Left hindlimb (tissue), 1 donor: ENCODE data around the gene RFX5.

Experiments
- DNase-seq: peaks from one replicate; pipeline ENCODE4 v3.0.0-alpha.2; 2018

The RFX5 gene

DNA sequence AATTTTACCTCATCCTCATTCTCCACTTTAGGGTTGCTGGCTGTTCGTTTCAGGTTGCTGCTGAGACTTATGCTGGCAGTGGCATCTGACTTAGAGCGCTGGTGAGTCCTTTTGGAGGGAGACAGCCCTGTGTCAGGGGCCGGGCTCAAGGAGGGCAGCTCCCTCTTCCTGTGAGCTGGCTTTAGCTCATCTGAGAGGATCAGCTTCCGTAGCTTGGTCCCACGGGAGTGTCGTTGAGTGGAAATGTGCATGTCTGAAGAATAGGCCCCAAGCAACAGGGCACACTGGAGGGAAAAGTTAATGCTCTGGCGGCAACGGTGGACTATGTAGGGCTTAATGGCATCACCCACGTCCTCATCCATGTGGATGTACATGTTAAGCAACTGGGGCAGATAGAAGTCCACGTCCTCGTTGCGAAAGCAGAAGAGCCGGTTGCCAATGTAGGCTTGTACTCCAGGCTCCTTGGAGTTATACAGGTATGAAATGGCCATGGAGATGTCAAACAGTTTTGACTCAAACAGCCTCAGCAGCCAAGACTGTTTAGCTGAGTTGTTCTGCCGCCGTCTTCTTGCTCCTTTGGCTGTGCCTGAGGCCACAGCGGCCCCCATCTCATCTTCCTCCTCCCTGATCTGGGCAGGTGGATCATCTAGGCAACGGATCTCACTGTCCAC, 31.4 kb downstream of the RFX5 start:
- no peak for DNase-seq

DNA sequence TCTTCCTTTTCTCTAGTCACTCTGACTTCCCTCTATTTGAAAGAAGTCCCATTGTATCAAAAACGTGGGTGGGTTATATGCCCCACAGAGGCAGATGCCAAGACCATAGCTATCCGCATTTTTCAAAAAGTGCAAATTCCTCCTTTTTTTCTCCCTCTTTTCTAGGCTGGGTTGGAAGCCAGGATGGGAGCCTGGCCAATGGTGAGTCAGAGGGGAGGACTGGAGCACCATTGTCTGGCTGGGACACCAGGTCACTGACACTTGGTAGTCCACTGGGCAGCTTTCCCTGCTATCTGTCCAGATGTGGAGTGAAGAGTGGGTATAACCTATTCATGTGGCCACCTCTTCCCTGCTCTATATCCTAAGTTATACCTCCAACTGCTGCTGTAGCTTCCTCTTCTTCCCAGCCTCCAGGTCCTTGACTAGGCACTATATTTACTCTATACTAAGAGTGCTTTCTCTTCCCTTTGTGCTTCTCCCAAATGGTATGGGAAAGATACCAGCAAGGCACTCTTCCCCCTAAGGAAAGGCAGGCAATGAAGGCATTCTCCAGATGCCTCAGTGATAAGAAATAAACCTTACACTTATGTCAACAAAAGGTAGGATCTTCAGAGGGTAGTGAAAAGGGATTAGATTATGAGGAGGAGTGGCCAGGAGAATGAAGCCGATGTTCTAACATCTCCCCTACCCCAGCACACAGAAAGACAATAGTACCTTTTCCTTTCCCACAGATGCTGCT, 32.7 kb downstream of the RFX5 start:
- DNase-seq = peak; percentile 45

DNA sequence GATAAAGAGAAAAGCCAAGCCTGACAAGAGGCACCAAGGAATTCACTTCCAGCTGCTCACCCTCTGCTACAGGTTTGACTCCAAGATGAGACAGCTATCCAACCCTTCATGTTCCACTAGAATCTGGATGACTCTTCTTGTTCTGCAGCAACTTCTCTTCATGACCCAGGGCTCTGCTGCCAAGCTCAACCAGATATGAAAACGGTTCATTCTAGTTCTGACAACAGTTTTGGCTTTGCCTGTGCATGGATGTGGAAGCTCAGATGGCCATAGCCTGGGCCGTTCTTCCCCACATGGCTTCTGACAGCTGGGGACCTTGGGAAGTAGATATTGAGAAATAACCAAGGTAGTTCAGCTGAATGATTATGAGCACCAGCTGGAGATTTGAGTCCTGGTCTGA, 33.6 kb downstream of the RFX5 start:
- no peak for DNase-seq

DNA sequence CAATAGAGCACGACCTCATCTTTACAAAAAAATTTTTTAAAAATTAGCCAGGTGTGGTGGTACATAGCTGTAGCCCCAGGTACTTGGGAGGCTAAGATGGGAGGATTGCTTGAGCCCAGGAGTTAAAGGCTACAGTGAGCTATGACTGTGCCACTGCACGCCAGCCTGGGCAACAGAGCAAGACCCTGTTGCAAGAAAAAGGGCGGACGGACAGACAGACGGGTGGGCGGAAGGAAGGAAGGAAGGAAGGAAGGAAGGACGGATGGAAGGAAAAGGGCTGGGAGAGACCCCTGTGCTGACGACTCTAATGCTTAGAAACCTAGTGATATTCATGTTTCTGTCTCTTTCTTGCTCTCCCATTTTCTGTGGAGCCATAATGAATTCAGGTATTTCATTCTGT, 34.2 kb downstream of the RFX5 start:
- DNase-seq = no peak

DNA sequence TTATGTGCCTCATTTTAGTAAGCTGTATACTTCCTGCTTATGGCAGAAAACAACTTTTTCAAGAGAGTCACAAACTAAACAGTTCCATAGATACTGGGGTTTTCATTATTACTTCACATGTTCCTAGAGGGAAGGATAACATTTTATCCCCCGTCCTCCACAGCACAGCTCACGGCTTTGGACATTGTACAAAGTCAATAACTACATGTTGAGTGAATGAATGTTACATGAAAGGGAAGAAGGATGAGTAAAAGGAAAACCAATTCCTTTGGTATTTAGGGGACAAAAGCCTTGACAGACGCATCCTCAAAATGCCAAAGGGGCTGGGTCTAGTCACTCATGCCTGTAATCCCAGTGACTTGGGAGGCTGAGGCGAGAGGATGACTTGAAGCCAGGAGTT, 34.6 kb downstream of the RFX5 start:
- DNase-seq = no peak

DNA sequence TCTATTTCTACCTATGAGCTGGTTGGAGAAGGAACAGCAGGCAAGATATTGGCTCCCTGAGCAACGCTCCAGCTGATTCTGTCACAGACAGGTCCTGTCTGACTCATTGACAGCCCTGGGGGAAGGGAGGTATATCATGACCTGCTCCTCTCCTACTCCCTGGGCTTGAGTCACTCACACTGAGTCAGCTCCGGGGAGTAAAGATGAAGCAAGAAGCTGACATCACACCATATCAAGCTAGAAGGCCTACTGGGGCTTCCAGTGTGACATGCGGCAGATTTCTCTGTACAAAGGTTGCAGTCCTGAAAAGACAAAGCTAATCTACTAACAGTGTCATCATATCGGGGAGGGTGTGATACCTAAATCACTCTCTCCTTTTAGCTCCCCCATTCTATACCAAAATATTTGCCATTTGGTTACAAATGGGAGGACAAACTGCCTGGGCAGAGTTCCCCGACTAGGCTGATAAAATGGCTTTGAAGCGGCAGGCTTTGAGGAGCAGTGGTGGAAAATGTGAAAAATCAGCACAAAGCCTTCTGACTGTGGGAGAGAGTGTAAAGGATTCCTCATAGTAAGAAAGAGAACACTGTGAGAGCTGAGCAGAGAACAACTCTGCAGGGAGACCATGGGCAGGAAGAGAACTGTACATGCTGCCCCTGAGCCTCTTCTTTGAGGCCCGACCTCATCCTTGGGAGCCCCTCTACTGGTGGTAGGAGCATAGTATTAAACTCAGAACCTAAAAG, 35.3 kb downstream of the RFX5 start:
- no peak for DNase-seq

DNA sequence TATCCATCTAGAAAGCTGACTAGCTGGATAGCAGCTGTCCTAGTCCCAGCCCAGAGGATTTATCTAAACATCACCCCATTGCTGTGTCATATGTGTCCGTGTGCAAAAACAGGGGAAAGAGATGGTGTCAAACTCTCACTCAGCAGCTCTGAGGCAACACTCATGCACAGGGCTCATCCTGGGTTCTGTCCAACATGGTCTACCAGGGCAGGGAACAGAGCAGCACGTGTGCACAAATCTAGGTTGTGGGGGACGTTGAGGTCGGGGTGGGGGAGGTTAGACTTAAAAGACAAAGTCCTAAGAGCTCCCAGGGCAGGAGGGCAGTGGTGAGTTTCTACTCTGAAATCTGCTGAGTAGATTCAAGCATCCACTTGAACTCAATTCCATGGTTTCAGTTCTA, 36.0 kb downstream of the RFX5 start:
- DNase-seq = no peak

DNA sequence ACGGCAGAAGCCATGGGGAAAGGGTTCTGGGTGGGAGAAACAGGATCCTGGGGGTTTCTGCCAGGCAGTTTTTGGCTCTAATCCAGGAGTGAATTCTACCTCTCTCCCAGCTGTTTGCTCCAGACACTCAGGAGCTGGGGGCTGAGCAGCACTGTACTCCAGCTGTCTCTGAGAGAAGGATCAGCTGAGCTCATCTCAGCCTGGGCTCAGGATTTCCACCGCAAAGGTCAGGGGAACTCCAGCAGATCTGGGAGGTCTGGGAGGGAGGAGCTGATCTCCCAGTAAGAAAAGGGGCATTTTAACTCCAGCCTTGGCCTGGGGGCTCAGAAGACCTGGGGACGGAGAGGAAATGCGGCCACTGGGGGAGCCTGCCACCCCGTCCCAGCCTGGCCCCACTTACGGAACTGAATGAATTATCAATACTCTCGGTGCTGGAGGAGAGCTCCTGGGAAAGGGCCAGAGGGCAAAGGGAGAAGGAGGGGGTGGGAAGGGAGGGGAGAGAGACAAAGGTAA, 37.2 kb downstream of the RFX5 start:
- DNase-seq = peak; percentile 56

DNA sequence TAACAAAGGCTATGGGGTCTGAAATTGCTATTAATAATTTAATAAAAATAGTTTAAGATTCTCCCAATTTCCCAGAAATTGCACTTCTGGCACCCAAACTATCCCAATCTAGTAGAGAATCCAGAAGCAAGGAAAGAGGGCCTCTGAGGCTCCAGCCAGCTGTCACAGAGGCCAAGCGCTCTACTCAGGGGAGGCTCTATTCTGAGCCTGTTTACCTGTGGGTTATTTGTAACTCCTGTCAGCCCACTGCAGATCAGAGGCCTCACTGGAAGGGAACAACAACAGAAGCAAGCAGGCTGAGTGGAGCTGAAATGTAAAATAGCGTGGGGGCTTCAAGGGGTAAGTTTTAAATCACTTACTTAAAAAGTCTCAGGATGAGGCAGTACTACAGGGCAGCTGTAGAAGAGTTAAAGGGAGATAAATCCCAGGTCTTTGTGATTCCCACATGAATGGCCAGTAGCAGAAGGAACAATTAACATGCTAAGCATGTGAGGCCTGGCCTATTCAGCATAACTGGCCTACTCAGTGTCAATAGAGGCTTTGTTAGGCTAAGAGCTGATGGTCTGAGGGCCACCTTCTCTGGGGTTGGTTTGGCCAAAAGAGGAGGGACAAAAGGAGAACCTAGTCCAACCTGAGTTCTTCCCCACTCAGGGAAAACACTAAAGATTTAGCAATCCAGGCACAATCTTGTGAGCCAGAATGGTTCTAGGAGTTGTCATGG, 52.1 kb downstream of the RFX5 start:
- no peak for DNase-seq

DNA sequence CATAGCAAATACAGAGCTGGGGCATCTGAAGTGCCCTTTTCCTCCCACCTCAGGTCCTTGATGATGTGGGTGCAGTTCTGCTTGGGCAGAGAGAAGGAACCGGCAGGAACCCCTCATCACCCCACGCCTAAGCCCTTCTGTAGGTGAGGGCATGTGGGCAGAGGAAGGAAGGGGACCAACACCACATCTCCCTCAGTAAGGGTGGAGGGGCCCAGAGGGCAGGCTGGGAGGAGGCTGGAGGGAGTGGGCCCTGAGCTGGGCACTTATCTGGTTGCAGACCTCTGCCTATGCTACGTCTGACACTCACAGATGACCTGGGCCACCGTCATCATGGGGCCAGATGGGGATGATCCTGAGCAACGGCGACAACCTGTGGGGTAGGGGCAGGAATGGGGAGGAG, 54.0 kb downstream of the RFX5 start:
- no peak for DNase-seq

DNA sequence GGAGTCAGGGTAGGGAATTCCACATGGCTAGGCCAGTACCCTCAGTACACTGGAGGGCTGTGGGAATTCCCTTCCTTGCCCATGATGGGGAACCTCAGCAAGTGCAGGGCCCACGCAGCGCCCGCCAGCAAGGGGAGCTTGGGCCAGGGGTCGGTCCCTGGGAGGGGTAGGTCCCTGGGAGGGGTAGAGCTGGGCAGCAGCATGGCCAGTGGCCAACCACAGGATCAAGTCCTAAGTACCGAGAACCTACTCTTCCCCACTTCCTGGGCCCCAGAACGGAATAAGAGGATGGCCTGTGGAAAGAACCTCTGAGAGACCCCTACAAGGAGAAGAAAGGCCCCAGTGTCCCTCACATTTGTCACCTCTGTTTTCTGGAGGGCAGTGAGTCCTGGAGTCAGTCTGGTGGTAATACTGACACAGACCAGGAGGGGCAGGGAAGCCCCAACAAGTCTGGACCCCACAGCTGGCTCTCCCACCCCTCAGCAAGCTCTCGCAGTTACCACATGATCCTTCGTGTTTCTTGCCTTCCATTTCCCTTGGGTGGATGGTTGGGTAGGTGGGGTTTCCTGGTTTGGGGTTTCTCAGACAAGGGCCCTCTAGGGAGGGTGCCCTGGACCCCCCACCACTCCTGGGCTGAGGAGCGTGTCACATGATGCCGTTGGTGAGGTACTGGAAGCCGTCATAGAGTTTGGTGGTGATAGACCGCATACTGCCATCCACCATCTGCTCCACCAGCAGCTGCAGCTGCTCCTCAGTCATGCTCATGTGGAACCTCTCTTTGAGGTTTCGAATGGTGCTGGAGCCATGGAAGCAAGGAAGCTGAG, 54.6 kb downstream of the RFX5 start:
- no peak for DNase-seq

DNA sequence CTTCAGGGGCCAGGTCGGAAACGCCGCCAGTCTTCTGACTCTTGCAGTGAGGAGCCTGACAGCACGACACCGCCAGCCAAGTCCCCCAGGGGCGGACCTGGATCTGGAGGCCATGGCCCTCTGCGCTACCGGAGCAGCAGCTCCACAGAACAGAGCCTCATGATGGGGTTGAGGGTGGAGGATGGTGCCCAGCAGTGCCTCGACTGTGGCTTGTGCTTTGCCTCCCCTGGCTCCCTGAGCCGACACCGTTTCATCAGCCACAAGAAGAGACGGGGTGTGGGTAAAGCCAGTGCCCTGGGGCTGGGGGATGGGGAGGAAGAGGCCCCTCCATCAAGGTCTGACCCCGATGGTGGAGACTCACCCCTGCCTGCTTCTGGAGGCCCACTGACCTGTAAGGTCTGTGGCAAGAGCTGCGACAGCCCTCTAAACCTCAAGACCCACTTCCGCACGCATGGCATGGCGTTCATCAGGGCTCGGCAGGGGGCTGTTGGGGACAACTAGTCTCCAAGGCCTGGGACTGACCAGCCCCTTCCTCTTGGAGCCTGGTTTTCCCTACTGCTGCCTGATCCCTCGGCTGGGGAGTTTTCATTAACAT, 56.2 kb downstream of the RFX5 start:
- no peak for DNase-seq
